HFFc6 (cell line): ENCODE results near the gene MIS12. TPM values are rescaled to one million over a fixed set of nuclear protein-coding genes. Genes with fewer than 3 reads are reported as not detected.

Experiments
- DNase-seq: peaks from one replicate; pipeline ENCODE4 v3.0.0-alpha.2; 2018
- H3K27ac Mint-ChIP-seq: 2 replicates; pipeline ENCODE4 v1.8.0; 2020; ENCODE audit warnings: mild to moderate bottlenecking, mixed read lengths
- H3K27me3 Mint-ChIP-seq: 2 replicates; pipeline ENCODE4 v1.8.0; 2021; ENCODE audit warnings: mild to moderate bottlenecking, moderate library complexity, mixed read lengths; ENCODE audit not compliant: insufficient read depth
- H3K36me3 Mint-ChIP-seq: 2 replicates; pipeline ENCODE4 v1.8.0; 2021; ENCODE audit warnings: low read depth, mixed read lengths
- H3K4me1 Mint-ChIP-seq: 2 replicates; pipeline ENCODE4 v1.8.0; 2020; ENCODE audit warnings: low read depth, mixed read lengths
- H3K4me3 Mint-ChIP-seq: 2 replicates; pipeline ENCODE4 v1.8.0; 2020; ENCODE audit warnings: mild to moderate bottlenecking, moderate library complexity, mixed read lengths
- H3K9me3 Mint-ChIP-seq: 2 replicates; pipeline ENCODE4 v1.8.0; 2020; ENCODE audit warnings: mild to moderate bottlenecking, mixed read lengths
- CTCF ChIP-seq: fragments of 200-600 bp; sonication (generic); IDR thresholded peaks from 2 replicates; pipeline ENCODE4 v1.5.0; 2021; ENCODE audit warnings: antibody characterized with exemption, mild to moderate bottlenecking
- total RNA-seq, 6 experiments: library from RNA; stranded (reverse); fragmentation: NEBNext Ultra II Directional; extraction: Animal tissue kit (Norgen Biotek cat#: 25700); gene quantifications; 2 replicates in 1 of 6; 3 replicates in 5 of 6; pipeline ENCODE4 v1.2.3, GENCODE V29; 2021

MIS12 gene
- total RNA-seq, 6 experiments from 2014 or later: 7.8 to 10.8 (median 9.5) TPM

GRCh38 chr17:5536866-5537650, 50.7 kb downstream of the MIS12 start:
- H3K36me3 Mint-ChIP-seq: peaks cover 4% of the 10 kb centered on the region
- DNase-seq: no peak
- TF ChIP-seq CTCF: no peak
- no peaks in the 10 kb centered on the region for H3K9me3 Mint-ChIP-seq
- H3K27me3 Mint-ChIP-seq: no peaks in the 10 kb centered on the region; the same call in none of the 2 replicates
- no peak overlapping the region for H3K27ac Mint-ChIP-seq
- no peaks in the 10 kb centered on the region for H3K4me1 Mint-ChIP-seq
- H3K4me3 Mint-ChIP-seq: no peak overlapping the region

GRCh38 chr17:5539286-5539685, 52.9 kb downstream of the MIS12 start:
- Mint-ChIP-seq H3K27me3 (no peaks in the 10 kb centered on the region; the same call in none of the 2 replicates), H3K27ac (no peak overlapping the region), H3K4me1 (no peaks in the 10 kb centered on the region), H3K9me3 (no peaks in the 10 kb centered on the region), H3K4me3 (no peak overlapping the region), H3K36me3 (no peaks in the 10 kb centered on the region; the same call in none of the 2 replicates)
- DNase-seq: no peak
- TF ChIP-seq CTCF: no peak

GRCh38 chr17:5540321-5540720, 54.0 kb downstream of the MIS12 start:
- H3K27me3 Mint-ChIP-seq: no peaks in the 10 kb centered on the region; the same call in none of the 2 replicates
- H3K9me3 Mint-ChIP-seq: no peaks in the 10 kb centered on the region
- no peak overlapping the region for H3K4me3 Mint-ChIP-seq
- H3K27ac Mint-ChIP-seq: no peak overlapping the region
- DNase-seq: no peak
- no peaks in the 10 kb centered on the region for H3K4me1 Mint-ChIP-seq
- no peaks in the 10 kb centered on the region; the same call in none of the 2 replicates for H3K36me3 Mint-ChIP-seq
- TF ChIP-seq CTCF: no peak

Other genes with a start within 250 kb of the MIS12 start
- 10 to 100 TPM; 41.1 to 48.5 (median 45.6) TPM for gene RABEP1, start 204.3 kb upstream of the MIS12 start, total RNA-seq
- gene NUP88, start 66.9 kb upstream of the MIS12 start, total RNA-seq: 10 to 100 TPM; 49.3 to 68.7 (median 64.2) TPM
- 10 to 100 TPM; 20.4 to 25.6 (median 22.5) TPM for gene RPAIN, start 66.4 kb upstream of the MIS12 start, total RNA-seq
- gene C1QBP, start 47.4 kb upstream of the MIS12 start, total RNA-seq: 100 to 1,000 TPM; 222 to 267 (median 235) TPM
- 10 to 100 TPM; 16.8 to 18.9 (median 17.3) TPM for gene DHX33, start 17.6 kb upstream of the MIS12 start, total RNA-seq
- 100 to 1,000 TPM in 4 of 6 experiments, 10 to 100 TPM in 2; 85.9 to 109 (median 103) TPM for gene DERL2, start 388 bp upstream of the MIS12 start, total RNA-seq
- gene NLRP1, start 97.9 kb downstream of the MIS12 start, total RNA-seq: 10 to 100 TPM; 26.9 to 44.9 (median 40.6) TPM